ENCODE measurements around the gene GLYR1.

DNA sequence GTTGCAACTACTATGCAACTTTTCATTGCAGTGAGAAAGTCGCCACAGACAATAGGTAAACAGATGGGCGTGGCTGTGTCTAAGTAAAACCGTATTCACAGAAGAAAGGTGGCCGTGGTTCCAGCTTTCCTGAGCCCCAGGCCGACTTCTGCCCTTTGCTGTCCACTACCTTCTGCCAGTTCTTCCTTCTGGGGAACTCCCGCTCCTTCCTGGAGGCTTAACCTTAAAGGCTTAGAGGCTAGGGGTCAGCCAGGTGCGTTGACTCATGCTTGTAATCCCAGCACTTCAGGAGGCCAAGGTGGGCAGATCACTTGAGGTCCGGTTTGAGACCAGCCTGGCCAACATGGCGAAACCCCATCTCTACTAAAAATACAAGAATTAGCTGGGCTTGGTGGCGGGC, 56.8 kb downstream of the GLYR1 start:
- TF ChIP-seq GATA2 (IDR thresholded peaks at IDR 0.05; ENCODE audit: low read depth, low read length) (no peak), GATA3 (IDR thresholded peaks at IDR 0.05; ENCODE audit: low read depth, low read length) (no peak)

Data from SH-SY5Y (cell line).